ENCODE results near the gene NOP10. TPM values are rescaled to one million over a fixed set of nuclear protein-coding genes. Genes with fewer than 3 reads are reported as not detected.

The NOP10 gene
- total and polyA plus RNA-seq, 2 of the 8 experiments (the other 6 are each of a cell fraction or from before 2014, with no cell fraction given): 285 to 981 TPM

GRCh38 chr15:34336991-34337556, 5.9 kb downstream of the NOP10 start:
- FAIRE-seq (no peak), DNase-seq (ENCODE audit: low read depth in 1 of 2, low spot score in 2 of 2) (no peak)
- Histone ChIP-seq H3K79me1 (ENCODE audit: low read depth, low read length) (peaks cover 4% of the 10 kb centered on the region; the same call in 1 of the 2 replicates), H4K20me1 (replicated peaks in 1 of 2; ENCODE audit: control insufficient read depth in 1 of 2, insufficient read depth in 2 of 2, low read length in 2 of 2) (no peaks in the 10 kb centered on the region), H3K4ac (replicated peaks; ENCODE audit: insufficient read length, low read depth, low read length) (no peak overlapping the region), H2BK12ac (ENCODE audit: low read depth, low read length) (no peak overlapping the region), H4K91ac (replicated peaks; ENCODE audit: insufficient read length, low read length) (no peak overlapping the region), H3K18ac (ENCODE audit: extremely low read depth, low read length) (peak overlapping the region; percentile 15; the same call in 1 of the 2 replicates), H3K9me3 (ENCODE audit: insufficient read depth in 2 of 2, low read depth in 1 of 2, low read length in 1 of 2) (no peaks in the 10 kb centered on the region), H3K23ac (ENCODE audit: insufficient read length) (no peak overlapping the region), H3K56ac (replicated peaks; ENCODE audit: insufficient read length, low read depth, low read length) (peak overlapping the region; percentile 1), H3K4me1 (replicated peaks in 1 of 4; ENCODE audit: control insufficient read depth in 3 of 4, insufficient read depth in 4 of 4, low read length in 3 of 4) (peaks cover 0 to 4% (median 2%) of the 10 kb centered on the region in 4 experiments; a peak in 4 of 7 replicates), H4K8ac (ENCODE audit: extremely low read depth, insufficient read depth, low read length) (no peak overlapping the region), H3K4me3 (ENCODE audit: extremely low read depth in 1 of 4, insufficient read depth in 2 of 4, low read depth in 3 of 4, low read length in 4 of 4) (peak overlapping the region; percentile 65 to 86 (median 74)), H2BK5ac (ENCODE audit: low read depth, low read length) (no peak overlapping the region; the same call in 1 of the 2 replicates), H3K27me3 (replicated peaks in 1 of 4; ENCODE audit: control insufficient read depth in 3 of 4, extremely low read depth in 1 of 4, insufficient read depth in 3 of 4, low read length in 3 of 4) (no peaks in the 10 kb centered on the region), H3K79me2 (ENCODE audit: control insufficient read depth in 1 of 2, insufficient read depth in 2 of 2, low read length in 2 of 2) (peaks cover 0 to 11% of the 10 kb centered on the region in 2 experiments; a peak in 3 of 4 replicates), H3K9ac (replicated peaks in 1 of 4; ENCODE audit: extremely low read depth in 1 of 4, low read depth in 3 of 4, low read length in 3 of 4) (peak overlapping the region in 3 of 4 experiments; percentile 42 to 71 (median 60); a peak in 4 of 7 replicates), H3K23me2 (ENCODE audit: low read depth, low read length) (peaks cover 8% of the 10 kb centered on the region; the same call in 1 of the 2 replicates), H2AK5ac (ENCODE audit: low read depth, low read length) (no peak overlapping the region), H3K4me2 (ENCODE audit: insufficient read depth in 1 of 2, low read depth in 2 of 2, low read length in 2 of 2) (peak overlapping the region; percentile 72 to 93), H2BK20ac (ENCODE audit: low read length) (no peak overlapping the region), H3K14ac (ENCODE audit: insufficient read length) (no peak overlapping the region), H3K27ac (ENCODE audit: low read depth, low read length) (no peak overlapping the region), H3K36me3 (ENCODE audit: control insufficient read depth in 2 of 4, insufficient read depth in 4 of 4, low read length in 3 of 4) (peaks cover 2 to 13% (median 6%) of the 10 kb centered on the region in 4 experiments; a peak in 5 of 8 replicates), H2BK120ac (replicated peaks; ENCODE audit: low read depth, low read length) (no peak overlapping the region), H2AFZ (ENCODE audit: low read length) (0 out of 2 replicates have a peak overlapping the region, but pooled peaks have one; percentile 26), H4K5ac (ENCODE audit: insufficient read length, low read depth, low read length) (no peak overlapping the region), H2BK15ac (ENCODE audit: low read length) (no peak overlapping the region)
- ChIA-PET POLR2A (ENCODE audit: partially characterized antibody) (interaction anchor here (0.6 to 4.7 kb wide), 6 partner anchors 9 to 29 kb away, joined by 3 to 35 read pairs (median 4); partner anchors contain the start of gene LPCAT4), CTCF (ENCODE audit: partially characterized antibody) (interaction anchor here (0.8 to 2.1 kb wide), 4 partner anchors 8 to 22 kb away, joined by 3 to 9 read pairs (median 4); no protein-coding TSS in a partner anchor)
- WGBS, 2 experiments (ENCODE audit: extremely low coverage in 1 of 2, insufficient coverage in 1 of 2, insufficient read length in 1 of 2, insufficient replicate concordance in 2 of 2, low coverage in 1 of 2, low lambda C conversion rate in 2 of 2, missing lambda C conversion rate in 1 of 2): 8% methylated on average over 23 of the region's 26 CpGs; no CpG with 5 or more reads in 1 of the 2 experiments
- TF ChIP-seq CBX5 (IDR thresholded peaks at IDR 0.05; ENCODE audit: low read depth, low read length) (no peak), SAP30 (IDR thresholded peaks at IDR 0.05; ENCODE audit: insufficient read depth, insufficient replicate concordance, low read length) (peak; percentile 36)

Data from H1 (cell line).